HG03108 (cell line): ENCODE results near the gene C1orf74.
"Not testable (repeated sequence)": the region's sequence is repeated elsewhere in the genome, so short reads cannot be mapped to it uniquely, and the experiment has no call there.

Source experiments
- ATAC-seq: cut with Tn5 transposase; IDR thresholded peaks from one replicate; pipeline ENCODE4 v1.9.1; 2021; ENCODE audit warnings: moderate library complexity; ENCODE audit not compliant: unreplicated experiment

The C1orf74 gene

DNA sequence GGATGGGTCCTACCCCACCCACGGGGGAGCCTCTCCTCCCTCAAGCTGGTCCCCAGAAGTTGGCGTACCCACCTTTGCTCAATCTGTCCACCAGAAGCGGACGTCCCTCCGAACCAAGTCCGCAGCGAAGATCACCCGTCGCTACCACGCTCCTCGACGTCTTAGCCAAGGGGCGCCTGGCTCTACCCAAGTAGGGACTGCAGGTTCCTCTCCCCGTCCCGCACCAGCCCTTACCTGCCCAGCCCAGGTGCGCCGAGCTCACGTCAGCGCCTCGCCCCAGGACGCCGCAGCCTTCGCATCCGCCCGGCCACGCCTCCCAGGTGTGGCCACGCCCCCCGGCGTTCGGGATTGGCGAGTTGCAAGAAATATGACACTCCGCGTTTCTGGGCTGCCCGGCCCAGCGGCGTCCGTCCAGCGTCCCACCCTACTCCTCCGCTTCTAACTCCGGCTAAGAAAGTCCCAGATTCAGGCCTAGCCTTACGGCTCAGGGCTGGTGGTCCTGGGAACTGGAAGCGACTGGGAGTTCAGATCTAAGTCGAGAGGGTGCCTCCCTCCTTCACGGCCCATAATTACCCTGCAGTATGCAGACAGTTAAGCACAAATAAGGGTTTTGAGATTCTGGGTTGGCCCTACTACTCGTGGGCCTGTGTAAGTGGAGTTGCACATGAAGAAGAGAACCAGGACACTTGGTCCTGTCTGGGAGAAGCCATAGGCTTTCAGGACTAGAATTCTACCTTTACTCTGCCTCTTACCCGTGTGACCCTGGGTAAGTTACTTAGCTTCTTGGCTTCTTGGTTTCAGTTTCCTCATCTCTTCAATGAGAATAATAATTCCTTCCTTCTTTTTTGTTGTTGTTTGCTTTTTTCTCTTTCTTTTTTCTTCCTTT lies 21.8 kb upstream of the C1orf74 start, which contains the start of gene IRF6:
Gene IRF6 (minus strand): TSS at position 268 of the 886 bp plus-strand sequence. CDS start 4,729 bp downstream, outside the sequence.
- ATAC-seq, result peak; percentile 90

DNA sequence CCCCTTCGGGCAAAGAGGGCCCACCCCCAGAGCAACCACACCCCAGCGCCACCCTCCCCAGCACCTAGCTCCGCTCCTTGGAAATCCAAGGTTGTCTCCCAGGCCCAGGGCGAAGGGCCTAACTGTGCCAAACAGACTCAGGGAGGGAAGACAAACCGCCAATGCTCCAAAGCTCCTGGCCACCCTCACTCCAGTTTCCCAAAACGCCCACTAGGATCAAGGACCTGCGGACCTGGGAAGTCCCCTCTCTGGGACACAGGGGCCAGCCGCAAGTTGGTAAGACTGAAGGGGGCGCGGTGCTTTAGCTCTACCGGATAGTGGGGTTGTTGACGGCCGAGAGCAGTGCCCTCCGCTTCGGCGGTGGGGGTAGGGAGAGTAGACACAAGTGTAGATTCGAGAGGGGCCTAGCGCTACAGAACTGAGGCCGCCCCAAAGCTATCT lies 21.0 kb upstream of the C1orf74 start:
- no peak for ATAC-seq

DNA sequence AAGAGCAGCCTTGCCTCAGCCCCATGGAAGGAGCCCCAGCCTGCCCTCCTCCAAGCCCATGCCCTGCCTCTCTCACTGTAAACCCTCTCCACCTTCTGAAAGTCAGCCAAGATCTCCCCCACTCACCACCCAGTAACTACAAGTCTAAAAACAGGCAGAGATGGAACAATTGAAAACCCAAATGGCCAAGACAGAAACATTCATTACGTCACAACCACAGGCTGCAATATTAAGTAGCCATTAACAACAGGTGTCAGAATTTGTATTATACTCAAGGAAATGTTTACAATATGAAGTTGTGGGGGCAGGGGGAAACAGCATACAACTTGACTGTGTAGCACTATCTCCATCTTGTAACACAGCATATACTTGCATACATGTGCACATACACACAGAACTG lies 19.2 kb upstream of the C1orf74 start:
- no peak for ATAC-seq

DNA sequence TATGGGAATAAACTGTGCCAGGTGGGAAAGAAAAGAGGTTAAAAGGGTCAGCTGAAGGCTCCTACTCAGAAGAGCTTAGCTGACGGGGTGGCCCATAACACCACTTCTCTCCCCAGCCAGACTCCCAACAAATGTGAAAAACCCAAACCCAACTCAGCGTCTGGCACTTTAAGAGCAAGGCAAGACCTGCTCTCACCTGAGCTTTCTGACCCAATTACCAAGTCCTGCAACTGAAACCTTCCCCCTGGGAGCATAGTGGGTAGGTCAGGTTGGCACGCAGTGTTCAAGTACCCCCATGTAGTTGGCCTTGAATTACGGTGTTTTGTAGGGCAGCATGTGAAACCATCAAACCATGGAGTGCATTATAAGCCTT lies 18.4 kb upstream of the C1orf74 start:
- no peak for ATAC-seq

DNA sequence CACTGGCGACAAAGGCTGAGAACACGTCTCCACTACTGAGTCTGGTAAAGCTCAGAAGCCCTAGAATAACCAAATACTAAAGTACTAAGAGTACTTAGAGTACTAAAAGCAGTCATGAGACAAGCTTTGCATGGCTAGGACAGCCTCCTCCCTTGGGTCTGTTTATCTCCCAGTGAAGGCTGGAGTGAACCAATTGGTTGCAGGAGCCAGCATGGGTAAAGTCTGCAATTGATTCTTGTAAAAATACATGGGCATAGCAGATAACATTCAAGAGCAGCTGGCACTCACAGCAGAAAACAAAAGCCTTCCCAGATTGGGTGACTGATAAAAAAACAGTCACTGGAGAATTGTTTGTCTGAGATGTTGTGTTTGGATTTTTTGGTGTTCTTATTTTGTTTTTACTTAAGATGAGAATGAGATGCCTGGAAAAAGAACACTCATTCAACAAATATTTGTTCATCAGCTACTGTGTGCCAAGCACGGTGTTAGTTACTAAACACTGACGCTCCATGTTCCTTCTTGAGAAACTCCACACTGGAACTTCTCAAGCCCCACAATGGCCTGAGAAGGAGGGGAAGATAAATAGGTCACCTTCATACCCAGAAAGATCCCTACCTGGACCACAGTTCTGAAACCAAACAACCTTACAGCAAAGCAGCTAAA lies 17.9 kb upstream of the C1orf74 start:
- no peak for ATAC-seq

DNA sequence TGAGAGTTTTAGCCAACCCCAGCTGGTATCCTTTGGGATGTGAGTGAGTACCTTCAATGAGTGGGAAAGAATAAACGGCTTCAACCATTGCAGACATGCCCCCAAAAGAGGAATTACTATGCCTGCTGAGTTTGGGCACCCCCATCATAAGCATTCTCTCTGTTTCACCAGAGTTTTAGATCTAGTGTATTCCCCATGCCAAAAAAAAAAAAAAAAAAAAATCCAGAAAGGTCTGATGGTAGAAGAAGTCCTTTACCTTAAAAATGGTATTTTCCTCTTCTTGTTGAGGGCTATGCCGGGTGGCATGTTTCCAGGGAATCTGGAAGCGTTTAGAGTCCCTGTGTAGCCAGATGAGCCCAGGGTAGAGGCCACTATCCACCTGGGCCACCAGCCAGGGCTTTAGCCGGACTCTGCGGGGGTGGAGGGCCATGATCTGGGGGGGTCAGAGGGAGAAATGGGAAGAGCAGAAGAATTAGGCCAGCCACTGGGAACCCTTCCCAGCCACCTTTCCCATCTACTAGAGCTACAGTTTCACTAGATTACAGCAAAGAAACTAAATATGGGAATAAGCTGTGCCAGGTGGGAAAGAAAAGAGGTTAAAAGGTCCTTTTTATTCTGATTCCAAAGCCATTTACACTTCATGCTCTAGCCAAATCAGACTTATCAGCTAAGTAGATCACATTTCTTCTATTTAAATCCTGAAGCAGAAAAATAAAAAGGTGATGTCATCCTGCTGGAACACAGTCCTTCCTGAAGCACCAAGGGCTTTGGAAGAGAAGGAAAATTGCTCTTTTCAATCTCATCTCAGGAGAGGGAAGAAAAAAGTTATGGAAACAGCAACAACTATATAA lies 16.9 kb upstream of the C1orf74 start:
- no peak for ATAC-seq

DNA sequence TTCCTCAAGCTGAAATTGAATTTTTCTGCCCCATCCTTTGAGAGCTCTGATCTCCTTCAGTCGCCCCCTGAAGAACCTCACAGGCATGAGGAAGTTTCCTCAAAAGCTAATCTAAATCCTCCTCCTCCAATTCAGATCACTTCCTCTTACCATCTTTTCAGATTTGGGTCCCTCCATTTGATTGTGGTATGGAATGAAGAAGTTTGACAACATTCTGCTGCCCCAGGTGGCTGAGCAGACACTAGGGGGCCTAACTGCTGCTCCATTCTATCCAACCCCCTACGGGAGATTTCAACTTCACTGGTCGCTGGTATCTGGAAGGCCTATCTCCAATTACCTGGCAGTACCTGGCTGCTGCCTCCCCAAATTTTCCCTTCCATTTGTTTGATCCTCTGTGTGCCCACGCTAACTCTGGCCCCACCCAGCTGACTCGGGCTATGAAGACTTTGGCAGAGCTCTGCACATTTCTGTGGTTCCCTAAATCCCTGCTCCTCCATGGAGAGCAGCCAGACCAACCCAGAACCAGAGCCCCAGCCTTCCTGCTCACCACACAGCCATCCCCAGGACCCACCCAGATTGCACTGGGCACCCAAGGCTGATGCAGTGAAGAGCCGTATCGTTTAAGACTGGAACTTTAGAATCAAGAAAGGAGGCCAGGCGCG lies 13.8 kb upstream of the C1orf74 start:
- no peak for ATAC-seq

DNA sequence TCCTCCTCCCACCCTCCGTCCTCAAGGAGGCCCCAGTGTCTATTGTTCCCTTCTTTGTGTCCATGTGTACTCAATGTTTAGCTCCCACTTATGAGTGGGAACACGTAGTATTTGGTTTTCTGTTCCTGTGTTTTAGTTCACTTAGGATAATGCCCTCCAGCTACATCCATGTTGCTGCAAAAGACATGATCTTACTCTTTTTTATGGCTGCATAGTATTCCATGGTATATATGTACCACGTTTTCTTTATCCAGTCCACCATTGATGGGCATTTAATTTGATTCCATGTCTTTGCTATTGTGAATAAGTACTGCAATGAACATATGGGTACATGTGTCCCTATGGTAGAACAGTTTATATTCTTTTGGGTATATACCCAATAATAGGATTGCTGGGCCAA lies 9.4 kb upstream of the C1orf74 start:
- ATAC-seq, result not testable (repeated sequence)

DNA sequence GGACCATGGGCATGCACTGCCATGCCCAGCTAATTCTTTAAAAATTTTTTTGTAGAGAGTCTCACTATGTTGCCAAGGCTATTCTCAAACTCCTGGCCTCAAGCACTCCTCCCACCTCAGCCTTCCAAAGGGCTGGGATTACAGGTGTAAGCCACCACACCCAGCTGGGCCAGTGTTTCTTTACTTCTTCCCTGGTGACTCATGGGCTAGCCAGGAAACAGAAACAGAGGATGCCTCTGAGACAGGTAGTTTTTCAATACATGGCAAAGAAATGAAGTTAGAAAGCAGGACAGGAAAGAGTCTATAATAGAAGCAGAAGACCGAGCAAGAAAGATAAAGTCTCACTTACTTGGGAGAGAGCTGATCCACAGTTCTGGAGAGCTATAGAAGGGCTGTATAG lies 7.6 kb upstream of the C1orf74 start:
- ATAC-seq, result no peak

DNA sequence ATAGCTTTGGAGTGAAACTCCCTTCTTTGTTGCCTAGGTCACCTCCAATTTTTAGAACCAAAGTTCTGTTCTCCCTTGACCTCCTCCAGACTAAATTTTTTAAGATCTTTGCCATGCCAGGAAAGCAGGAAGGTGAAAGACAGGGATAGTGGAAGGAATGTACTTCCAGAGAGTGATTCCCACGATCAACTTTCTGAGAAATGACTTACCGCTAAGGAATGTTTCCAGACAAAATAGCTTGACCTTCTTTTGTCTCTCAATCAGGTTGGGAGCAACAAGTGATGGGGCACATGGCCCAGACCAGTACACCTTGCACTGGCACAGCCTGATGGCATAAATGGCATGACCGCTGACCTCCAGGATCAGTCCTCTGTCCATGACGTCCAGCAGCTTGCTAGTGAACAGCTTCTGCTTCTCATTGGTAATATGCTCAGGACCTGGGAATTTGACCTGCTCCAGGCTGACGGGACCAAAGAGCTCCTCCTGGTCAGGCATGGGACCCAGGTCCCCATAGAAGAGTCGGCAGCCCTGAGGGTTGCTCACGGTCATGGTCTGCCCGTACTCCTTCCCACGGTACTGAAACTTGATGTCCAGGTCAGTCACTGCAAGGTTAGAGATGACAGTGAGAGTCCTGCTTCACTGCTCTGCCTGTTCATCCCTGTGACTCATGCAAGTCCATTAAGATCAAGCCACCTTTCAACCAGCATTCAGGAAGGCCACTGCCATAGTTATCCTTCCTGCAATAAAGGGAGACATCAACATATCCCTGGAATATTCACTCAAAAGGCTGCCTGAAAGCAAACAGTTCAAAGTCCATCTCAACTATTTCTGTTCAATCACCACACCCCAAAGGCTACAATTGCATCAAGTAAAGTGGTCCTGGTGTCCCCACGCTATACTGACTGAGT lies 6.2 kb upstream of the C1orf74 start:
- no peak for ATAC-seq

DNA sequence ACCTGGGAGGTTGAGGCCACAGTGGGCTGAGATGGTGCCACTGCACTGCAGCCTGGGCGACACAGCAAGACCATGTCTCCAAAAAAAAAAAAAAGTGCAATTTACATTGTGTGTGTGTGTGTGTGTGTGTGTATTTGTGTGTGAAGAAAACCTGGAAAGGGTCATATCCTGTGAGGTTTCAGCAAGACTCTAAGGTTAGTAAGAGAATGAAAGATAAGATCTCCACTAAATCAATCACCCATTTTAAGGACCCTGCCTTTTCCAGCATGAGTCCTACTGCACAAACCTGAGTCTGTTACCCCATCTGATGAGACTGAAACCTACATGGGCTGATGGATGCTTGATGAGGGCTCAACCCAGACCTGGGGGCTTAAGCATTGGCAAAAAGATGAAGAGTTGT lies 4.9 kb upstream of the C1orf74 start:
- no peak for ATAC-seq

DNA sequence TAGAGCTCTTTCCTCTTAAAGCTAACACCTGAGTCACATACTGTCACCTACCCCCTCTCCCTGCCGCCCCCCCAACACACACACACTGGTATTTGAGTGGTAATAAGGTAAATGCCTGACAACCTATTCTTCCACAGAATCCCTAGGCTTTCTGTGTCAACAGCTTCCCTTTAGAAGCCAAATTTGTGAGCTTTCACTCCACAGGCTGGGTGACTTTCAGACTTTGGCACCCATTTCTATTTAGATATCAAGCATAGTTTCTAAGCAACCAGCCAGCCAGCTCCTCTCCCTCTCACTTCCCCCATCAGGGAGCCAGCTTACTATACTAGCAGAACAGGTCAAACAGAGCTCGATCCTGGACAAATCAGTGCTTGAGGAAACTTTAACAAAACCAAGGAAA lies 3.2 kb upstream of the C1orf74 start:
- ATAC-seq, result no peak

DNA sequence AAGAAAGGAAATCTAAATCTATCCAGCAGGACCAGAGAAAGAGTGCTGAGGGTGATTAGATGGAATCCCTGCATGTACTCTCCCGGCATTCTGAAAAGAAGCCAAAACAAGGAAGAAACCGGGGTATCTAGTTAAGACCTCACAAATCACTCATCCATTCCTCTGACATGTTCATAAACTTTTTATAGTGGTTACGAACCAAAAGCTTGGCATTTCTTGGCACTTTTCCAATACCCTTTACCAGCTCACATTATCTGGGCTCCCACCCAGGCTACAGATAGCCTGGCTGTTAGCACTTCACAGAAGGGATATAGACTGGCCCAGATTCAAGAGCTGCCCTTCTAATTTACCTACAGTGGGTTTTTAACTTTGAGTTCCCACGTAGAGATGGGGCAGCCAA lies 1.8 kb upstream of the C1orf74 start:
- no peak for ATAC-seq

DNA sequence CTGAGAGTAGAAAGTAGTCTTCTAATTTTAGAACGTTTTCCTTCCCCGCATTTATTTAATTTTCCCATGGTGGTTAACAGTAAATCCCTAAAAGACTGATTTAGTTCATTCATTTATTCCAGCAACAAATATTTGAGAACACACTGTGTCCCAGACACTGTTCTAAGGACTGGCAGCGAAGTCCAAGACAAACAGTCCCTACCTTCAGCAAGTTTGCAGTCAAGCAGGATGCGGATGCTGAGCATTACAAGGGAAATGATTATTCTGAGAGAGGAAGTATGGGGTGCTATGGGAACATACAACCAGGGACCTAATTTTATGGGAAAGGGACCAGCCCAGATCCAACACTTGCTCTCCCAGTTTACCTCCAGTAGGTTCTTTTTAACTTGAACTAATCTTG lies 1.2 kb upstream of the C1orf74 start:
- ATAC-seq, result no peak

DNA sequence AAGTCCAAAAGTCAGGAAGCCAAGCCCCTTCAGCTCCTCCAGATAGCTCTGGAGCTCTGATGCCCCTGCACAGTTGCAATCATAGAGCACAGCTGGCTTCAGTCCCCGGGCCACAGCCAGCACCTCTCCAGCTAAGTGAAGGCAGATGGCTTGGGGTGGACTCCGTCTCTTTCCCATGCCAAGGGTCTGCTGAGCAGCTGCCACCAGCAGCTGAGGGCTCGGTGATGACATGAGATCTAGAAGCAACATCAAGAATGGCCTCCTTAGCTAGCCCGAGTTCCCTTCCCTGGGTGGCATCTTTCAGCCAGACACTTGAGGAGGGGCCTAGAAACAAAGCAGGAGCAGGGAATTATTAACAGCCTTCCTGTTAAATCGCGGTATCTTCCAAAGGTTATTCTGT lies 973 bp downstream of the C1orf74 start:
- ATAC-seq, result no peak

DNA sequence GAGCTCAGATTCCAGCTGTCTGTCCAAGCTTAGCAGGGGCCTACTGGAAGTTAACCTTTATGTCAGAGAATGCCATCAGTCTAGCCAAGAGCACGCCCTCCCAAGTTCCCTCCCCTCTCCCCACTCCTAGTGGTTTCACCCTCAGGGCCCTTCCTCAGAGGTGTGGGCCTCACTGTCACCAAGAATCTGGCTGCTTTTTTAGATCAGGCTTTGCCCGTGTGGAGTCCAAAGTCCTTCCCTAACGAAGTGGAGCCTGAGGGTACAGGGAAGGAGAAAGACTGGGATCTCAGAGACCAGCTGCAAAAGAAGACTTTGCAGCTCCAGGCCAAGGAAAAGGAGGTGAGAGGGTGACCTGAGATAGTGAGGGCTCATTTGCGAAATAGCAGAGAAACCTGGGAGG lies 4.1 kb downstream of the C1orf74 start:
- no peak for ATAC-seq

DNA sequence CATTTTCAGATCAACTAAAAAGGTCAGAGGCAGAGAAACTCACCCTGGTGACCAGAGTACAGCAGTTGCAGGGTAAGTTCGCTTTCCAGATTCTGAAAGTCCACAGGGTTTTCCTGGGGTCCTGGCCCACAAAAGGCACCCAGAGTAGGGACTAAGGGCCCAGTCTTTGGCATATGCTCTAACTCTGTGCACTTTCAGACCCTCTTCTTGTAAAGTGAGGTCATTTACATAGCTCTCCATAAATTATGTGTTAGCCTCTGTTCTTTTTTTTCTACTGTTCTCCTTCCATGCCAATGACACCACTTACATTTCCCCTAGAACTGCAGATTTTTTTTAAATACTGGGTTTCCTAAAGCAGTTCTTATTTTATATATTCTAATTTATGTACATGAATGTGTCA lies 6.3 kb downstream of the C1orf74 start:
- no peak for ATAC-seq

DNA sequence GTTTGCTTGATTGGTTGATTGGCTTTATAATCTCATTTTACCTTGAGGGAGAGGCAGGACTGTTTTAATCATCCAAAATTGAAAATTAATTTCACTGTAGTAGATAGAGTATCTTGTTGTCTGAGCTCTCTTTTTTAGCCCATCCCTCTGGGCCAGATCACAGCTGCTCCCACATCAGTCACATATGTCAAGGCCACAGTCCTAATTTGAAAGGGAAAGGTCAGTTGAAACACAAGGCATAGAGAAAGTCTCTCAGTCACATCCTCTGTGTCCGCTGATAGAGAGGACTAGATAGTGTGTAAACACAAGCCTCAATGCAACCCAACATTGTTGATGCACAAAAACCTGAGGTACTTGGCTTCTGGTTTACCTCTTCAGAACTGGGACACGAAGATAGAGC lies 6.8 kb downstream of the C1orf74 start:
- ATAC-seq, result no peak

DNA sequence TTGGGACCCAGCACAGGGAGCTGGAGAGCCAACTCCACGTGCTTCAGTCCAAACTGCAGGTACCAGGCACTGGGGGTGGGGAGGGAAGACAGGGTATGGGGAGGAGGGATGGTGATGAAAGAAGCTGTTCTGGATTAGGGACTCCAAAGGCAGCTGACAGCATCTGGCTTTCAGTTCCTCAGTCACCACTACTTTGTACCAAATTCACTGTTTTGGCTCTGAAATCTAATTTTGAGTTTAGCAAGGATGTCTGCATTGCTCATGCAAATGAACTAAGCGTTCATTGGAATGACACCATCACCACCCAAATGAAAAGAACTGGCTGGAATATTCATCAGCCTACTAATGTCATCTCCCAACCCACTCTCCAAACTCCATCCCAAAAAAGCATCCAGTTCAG lies 8.7 kb downstream of the C1orf74 start:
- no peak for ATAC-seq

DNA sequence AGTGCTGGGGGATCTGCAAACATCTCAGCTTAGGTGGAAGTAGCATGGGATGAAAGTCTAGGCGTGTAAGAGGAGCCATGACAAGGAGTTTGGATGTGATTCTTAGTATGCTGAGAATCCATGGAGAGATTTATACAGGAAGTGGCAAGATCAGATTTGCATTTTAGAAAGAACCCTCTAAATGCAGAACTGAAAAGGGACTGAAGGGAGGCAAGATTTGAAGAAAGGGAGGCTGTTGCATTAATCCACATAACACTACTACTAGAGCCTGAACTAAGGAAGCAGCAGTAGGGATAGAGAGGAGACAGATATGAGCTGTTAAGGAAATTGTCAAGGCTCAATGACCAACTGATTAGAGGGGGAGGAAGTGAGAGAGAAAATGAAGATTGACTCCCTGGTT lies 9.8 kb downstream of the C1orf74 start:
- peak; percentile 66 for ATAC-seq
